ENCODE data around the gene MRPL3.
A peak's percentile ranks its signal among the peaks of the same experiment; 100 is the strongest.

The MRPL3 gene

GRCh38 chr3:131502530-131503319 is at the start of gene MRPL3:
TSS of gene MRPL3 (minus strand) at chr3:131502971. CDS start at chr3:131502821, 150 bp downstream.
- DNase-seq: peak; percentile 88

GRCh38 chr3:131551761-131552160 is 49.0 kb upstream of the MRPL3 start:
- DNase-seq: no peak

GRCh38 chr3:131550562-131551465 is 48.0 kb upstream of the MRPL3 start:
- no peak for DNase-seq

- DNase-seq: no peak
Observed at GRCh38 chr3:131549340-131549739, 46.6 kb upstream of the MRPL3 start.

- DNase-seq: no peak
Observed at GRCh38 chr3:131547585-131547984, 44.8 kb upstream of the MRPL3 start.

- no peak for DNase-seq
Observed at GRCh38 chr3:131546441-131546840, 43.7 kb upstream of the MRPL3 start.

- no peak for DNase-seq
Observed at GRCh38 chr3:131544557-131544956, 41.8 kb upstream of the MRPL3 start.

- DNase-seq: no peak
Observed at GRCh38 chr3:131543714-131544113, 40.9 kb upstream of the MRPL3 start.

- no peak for DNase-seq
Observed at GRCh38 chr3:131541288-131541687, 38.5 kb upstream of the MRPL3 start.

GRCh38 chr3:131540821-131541220 is 38.0 kb upstream of the MRPL3 start:
- DNase-seq: no peak

- no peak for DNase-seq
Observed at GRCh38 chr3:131540143-131540542, 37.4 kb upstream of the MRPL3 start.

- no peak for DNase-seq
Observed at GRCh38 chr3:131538968-131539367, 36.2 kb upstream of the MRPL3 start.

GRCh38 chr3:131537531-131537930 is 34.8 kb upstream of the MRPL3 start:
- no peak for DNase-seq

- DNase-seq: no peak
Observed at GRCh38 chr3:131535596-131535995, 32.8 kb upstream of the MRPL3 start.

- no peak for DNase-seq
Observed at GRCh38 chr3:131535131-131535530, 32.4 kb upstream of the MRPL3 start.

GRCh38 chr3:131532645-131533044 is 29.9 kb upstream of the MRPL3 start:
- no peak for DNase-seq

- DNase-seq: no peak
Observed at GRCh38 chr3:131530843-131531242, 28.1 kb upstream of the MRPL3 start.

GRCh38 chr3:131530388-131530787 is 27.6 kb upstream of the MRPL3 start:
- DNase-seq: no peak

- no peak for DNase-seq
Observed at GRCh38 chr3:131526801-131527347, 24.1 kb upstream of the MRPL3 start.

- no peak for DNase-seq
Observed at GRCh38 chr3:131518680-131519079, 15.9 kb upstream of the MRPL3 start.

- DNase-seq: no peak
Observed at GRCh38 chr3:131505421-131505820, 2.6 kb upstream of the MRPL3 start.

- DNase-seq: no peak
Observed at GRCh38 chr3:131503320-131503635, 507 bp upstream of the MRPL3 start.

- no peak for DNase-seq
Observed at GRCh38 chr3:131501949-131502348, 822 bp downstream of the MRPL3 start.

- DNase-seq: no peak
Observed at GRCh38 chr3:131494706-131495105, 8.1 kb downstream of the MRPL3 start.
